Hematopoietic multipotent progenitor cell treated with erythropoietin and hydrocortisone succinate and interleukin-3 and kit ligand, for 4 days (in vitro differentiated cells): ENCODE measurements around the gene ICOSLG.
"Not testable (repeated sequence)": the region's sequence is repeated elsewhere in the genome, so short reads cannot be mapped to it uniquely, and the experiment has no call there.

ENCODE experiments used
- DNase-seq: peaks from one replicate; pipeline ENCODE4 v3.0.0-alpha.2; 2015

The ICOSLG gene, protein sequence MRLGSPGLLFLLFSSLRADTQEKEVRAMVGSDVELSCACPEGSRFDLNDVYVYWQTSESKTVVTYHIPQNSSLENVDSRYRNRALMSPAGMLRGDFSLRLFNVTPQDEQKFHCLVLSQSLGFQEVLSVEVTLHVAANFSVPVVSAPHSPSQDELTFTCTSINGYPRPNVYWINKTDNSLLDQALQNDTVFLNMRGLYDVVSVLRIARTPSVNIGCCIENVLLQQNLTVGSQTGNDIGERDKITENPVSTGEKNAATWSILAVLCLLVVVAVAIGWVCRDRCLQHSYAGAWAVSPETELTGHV

DNA sequence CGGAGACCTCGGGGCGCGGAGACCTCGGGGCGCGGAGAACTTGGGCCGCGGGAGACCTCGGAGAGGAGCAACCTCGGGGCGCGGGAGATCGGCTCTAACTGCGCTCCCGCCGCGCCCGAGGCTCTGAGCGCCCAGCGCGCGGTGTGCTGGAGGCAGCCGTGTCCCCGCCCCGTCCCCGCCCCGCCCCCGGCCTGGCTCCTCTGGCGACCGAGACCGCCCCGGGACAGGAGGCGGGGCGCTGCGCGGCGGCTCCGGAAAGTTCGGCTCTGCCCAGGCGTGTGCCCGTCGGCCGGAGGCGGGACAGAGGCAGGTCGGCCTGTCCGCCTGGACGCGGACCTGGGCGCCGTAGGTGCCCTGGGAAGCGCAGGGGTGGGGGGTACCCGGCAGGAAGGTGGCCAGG is at the start of gene ICOSLG:
TSS of gene ICOSLG (minus strand) at position 102 of the 400 bp plus-strand sequence. CDS start 126 bp downstream, outside the sequence.
- DNase-seq, result not testable (repeated sequence)

DNA sequence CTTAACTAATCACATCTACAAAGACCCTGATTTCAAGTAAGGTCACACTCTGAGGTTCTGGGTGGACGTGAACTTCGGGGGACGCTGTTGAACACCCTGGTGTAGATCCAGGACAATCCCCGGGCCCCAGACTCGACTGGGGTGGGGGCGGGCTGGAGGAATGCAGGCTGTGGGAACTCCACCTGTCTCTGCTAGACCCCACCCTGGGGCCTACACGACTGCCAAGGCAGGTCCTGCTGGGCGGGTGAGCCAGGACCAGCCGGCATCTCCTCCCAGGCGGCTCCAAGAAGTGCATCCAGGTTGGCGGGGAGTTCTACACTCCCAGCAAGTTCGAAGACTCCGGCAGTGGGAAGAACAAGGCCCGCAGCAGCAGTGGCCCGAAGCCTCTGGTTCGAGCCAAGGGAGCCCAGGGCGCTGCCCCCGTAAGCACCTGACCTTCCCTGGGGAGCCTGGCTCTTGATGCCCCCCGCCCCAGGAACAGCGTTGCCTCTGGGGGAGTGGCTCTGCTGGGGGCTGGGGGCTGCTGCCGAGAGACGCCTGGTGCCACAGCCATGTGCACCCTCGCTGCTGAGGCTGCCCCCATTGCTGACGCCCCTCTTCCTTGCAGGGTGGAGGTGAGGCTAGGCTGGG is 48.8 kb upstream of the ICOSLG start:
- DNase-seq, result no peak

DNA sequence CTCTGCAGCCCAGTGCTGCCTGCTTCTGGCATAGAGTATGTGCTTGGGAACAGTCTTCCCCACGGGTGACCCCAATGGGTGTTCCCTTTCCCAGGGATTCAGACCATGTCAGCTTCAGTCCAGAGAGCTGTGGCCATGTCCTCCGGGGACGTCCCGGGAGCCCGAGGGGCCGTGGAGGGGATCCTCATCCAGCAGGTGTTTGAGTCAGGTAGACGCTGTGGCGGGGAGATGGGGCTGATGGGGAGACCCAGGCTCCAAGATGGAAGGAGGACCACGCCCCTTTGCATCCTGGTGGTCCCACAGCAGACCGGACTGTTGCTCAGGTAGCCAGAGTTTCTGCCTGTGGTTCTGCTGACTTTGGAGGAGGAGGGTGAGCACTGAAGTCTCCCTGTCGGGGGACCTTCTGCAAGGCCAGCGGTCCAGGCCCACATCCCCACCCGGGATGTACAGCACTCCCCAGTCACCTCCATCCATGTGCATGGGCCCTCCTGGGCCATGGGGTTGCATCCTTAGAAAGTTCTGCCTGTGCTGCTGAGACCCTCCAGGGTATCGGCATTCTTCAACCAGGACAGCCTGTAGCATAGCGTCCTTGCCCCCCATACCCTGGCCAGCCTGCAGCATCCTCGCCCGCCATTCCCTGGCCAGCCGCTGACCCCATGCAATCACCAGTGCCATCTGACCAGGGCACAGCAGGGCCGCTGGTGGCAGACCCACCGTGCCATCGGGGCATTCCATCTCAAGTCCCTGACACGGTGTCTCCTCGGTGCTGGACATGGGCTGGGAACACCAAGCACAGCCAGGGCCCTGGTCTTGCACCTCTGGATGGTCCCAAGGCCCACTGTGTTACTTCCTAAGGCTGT is 47.7 kb upstream of the ICOSLG start:
- DNase-seq, result no peak

DNA sequence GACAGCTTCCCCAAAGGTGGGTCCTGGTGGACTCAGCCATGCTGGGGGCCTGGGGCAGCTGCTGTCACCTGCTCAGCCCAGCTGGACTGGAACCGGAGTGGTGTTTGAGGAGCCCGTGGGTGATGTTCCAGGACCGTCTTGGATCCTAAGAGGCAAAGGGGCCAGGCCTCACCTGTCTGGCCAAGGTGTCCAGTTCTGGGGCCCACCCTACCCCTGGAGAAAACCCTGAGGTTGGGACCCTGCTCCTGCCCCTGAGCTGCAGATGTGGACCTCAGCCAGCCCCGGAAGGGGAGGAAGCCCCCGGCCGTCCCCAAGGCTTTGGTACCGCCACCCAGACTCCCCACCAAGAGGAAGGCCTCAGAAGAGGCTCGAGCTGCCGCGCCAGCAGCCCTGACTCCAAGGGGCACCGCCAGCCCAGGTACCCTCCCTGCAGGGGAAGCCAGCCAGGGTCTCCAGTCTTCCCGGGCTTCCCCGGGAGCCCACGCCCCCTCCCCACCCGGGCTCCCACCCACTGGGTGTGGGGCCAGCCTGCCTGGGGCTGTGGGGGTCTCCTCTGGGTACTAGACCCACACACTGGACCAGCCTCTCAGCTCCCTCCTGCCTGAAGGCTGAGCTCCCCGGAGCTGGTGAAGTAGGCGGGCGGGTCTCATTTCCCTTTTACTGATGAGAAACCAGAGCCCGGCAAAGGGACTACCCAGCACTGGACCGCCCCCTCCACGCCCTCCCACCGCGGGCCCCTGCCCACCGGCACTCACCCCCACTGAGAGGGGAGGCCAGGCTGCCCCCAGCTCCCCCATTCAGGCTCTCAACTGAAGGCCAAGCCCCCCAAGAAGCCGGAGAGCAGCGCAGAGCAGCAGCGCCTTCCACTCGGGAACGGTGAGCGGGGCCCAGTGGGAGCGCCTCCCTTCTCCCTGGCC is 46.2 kb upstream of the ICOSLG start:
- DNase-seq, result no peak

DNA sequence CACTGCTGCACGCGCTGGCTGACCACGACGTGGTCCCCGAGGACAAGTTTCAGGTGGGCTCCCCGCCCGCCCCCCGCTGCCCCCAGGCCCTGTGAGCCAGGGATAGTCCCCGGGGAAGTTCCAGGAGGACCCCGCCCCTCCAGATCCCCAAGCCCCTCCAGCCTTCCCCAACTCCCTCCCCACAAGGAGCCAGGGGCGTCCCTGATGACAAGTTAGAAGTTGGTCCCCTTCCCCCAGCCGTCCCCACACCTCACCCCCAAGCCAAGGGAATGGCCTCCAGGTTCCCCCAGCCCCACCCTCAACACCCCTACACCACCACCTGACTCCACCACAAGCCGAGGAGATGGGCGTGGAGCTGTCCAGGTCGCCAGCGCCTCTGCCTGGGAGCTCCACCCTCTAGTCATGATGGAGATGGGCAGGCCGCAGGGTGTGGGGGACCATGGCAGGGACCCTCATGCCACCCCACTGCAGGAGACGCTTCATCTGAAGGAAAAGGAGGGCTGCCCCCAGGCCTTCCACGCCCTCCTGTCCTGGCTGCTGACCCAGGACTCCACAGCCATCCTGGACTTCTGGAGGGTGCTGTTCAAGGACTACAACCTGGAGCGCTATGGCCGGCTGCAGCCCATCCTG is 45.5 kb upstream of the ICOSLG start:
- DNase-seq, result no peak

DNA sequence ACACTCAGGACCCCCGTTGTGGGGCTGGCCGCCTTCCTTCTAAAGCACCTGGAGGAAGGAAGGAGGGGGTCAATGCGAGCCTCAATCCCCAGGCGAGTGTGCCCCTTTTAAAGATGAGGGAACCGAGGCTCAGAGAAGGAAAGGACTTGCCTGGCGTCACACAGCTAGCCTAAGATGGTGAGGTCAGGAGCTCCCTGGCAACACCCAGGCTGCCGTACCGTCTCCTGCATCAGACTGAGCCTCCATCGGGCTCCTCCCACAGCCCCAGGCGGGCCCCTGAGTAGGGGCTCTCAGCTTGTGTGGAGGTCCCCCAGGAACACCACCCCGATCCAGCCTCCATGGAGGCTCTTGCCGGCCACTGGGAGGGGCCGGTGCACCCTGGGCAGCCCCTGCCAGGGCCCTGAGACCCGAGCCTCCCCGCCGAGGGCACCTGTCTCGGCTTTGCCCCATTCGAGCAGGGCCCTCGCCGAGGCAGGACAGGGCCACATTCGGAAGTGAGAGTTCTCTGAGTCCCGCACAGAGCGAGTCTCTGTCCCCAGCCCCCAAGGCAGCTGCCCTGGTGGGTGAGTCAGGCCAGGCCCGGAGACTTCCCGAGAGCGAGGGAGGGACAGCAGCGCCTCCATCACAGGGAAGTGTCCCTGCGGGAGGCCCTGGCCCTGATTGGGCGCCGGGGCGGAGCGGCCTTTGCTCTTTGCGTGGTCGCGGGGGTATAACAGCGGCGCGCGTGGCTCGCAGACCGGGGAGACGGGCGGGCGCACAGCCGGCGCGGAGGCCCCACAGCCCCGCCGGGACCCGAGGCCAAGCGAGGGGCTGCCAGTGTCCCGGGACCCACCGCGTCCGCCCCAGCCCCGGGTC is 44.6 kb upstream of the ICOSLG start, which contains the start of gene AIRE:
TSS of gene AIRE (plus strand) at position 739 of the 855 bp plus-strand sequence. CDS start 131 bp downstream, outside the sequence.
- DNase-seq, result no peak

DNA sequence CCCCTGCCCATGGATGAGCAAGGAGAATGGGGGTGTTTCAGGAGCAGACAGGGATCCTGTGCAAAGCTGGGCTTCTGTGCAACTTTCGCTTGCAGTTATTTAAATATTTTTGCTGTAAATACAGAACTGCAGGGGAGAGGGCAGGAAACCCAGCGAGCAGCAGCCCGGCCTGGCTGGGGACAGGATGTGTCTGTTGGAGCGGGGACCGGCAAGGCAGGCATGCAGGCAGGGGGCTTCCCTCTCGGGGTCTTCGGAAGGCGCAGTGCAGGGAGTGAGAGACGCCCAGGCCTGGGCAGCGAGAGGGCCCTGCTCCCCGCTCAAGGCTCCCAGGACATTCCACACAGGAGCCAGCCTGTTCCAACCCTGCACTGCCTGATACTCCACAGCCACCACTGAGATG is 43.2 kb upstream of the ICOSLG start:
- DNase-seq, result peak; percentile 19

DNA sequence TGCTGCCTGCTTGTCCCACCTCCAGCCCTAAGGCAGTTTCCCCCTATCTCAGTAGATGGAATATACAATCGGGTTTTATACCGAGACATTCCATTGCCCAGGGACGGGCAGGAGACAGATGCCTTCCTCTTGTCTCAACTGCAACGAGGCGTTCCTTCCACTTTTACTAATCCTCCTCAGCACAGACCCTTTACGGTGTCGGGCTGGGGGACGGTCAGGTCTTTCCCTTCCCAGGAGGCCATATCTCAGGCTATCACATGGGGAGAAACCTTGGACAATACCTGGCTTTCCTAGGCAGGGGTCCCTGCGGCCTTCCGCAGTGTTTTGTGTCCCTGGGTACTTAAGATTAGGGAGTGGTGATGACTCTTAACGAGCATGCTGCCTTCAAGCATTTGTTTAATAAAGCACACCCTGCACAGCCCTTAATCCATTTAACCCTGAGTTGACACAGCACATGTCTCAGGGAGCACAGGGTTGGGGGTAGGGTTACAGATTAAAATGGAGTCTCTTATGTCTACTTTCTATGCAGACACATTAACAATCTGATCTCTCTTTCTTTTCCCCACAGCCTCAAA is 42.6 kb upstream of the ICOSLG start:
- not testable (repeated sequence) for DNase-seq

DNA sequence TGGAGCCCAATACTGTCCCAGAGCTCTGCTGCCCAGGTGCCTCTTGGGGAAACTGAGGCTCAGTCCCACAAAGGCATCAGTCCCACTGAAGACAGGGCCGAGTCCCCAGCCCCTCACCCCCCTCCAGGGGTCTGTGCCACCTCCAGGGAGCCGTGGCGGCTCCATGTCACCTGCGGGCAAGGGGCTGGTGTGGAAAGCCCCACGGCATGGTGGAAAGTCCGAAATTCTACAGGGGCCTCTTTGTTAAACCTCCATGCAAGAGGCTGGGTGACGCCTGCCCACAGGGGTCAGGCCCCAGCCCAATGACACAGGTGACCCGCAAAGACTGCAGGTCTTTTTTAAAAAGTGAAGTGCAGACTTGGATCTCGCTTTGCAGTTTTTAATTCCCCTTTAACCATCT is 41.6 kb upstream of the ICOSLG start:
- no peak for DNase-seq

DNA sequence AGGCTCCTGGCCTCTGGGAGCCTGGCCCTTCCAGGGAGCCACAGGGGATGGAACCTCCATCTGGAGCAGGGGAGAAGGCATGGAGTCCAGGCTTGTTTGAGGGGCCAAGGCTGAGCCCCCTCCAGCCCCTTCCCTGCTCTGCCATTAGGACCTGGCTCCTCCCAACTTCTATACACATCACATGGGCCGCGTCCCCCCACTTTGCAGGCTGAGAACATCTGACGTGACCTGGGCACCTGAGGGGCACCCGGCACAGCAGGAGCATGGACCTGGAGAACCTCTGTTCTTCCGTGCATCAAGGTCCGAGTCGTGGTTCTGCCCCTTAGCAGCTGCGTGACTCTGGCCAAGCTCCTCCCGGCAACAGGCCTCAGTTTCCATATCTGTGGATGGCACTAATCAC is 41.1 kb upstream of the ICOSLG start:
- DNase-seq, result no peak

DNA sequence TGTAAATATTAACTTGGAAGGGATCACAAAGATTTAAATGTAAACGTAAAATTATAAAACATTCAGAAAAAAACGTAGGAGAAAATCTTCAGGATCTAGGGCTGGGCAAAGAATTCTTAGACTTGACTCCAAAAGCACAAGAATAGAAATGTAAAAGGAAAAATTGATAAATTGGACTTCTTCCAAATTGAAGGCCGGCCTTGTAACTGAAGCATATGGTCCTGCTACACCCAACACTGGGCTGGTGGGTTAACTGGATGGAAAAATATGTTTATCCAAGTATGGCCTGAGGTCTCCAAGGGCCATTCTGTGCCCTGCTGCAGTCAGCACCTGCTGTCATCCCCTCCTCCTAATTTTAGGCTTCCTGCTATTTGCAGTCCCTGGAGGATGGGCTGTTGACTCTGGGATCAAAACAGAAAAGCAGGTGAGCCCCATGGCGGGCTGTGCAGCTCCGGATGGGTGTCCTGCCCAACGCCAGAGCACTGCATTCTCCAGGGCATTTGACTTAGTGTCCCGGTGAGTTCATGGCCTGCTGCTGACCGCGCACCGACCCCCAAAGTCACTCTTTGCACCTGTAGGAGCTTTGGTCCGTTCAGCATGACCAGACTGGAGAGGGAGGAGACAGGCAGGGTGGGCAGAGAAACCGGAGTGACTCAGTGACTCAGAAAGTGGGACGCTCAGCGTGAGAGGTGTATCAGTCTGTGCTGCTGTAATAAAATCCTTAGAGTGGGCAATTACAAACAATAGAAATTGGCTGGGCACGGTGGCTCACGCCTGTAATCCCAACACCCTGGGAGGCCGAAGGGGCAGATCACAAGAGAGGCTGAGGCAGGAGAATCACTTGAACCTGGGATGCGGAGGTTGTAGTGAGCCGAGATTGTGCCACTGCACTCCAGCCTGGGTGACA is 38.9 kb upstream of the ICOSLG start:
- no peak for DNase-seq

DNA sequence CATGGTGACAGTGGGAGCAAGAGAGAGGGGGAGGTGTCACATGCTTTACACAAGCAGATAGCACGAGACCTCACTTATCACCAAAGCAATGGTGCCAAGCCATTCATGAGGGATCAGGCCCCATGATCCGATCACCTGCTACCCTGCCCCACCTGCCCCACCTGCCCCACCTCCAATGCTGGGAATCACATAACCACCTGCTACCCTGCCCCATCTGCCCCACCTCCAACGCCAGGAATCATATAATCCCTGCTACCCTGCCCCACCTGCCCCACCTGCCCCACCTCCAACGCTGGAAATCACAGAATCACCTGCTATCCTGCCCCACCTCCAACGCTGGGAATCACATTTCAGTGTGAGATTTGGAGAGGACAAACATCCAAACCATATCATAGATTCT is 34.3 kb upstream of the ICOSLG start:
- no peak for DNase-seq

DNA sequence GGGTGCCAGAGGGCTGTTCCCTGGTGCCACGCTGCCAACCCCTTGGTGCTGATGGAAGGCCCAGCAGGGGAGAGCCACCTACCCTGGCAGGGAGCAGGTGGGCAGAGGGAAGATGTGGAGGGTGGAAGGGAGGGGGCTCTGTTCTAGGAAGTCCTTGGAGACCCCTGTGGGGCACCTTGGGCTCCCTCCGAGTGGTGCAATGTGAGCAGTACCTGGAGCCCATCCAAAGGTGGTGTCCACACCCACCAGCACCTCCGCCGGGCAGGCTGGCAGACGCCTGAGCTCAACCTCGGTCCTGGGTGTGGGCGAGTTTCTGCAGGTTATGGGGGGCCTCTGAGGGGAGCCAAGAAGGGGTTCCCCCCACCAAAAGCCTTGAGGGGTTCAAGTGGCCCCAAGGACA is 32.3 kb upstream of the ICOSLG start:
- DNase-seq, result no peak

DNA sequence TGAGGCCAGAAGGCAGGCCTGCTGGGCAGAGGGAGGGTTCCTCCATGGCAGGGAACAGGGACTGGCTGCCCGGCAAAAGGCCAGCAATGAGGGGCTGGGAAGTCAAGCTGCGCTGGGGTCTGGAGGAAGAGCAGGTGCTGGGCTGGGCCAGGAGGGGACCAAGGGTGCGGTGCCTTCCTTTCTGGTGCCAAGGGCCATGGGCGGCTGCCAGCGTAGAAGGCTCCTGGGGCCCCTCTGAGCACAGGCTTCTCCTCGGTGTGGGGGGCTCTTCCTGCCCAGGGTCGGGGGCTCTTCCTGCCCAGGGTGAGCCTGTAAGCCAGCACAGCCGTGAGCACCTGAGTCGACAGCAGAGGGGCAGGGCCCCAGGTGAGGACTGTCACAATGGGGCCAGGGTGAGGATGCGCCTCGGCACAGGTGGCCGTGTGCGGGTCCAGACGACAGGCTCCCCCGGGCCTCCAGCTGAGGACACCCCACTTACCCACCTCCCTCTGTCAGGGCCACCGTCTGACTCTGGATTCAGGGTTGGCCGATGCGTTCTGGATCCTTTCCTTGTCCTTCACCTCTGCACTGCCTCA is 31.6 kb upstream of the ICOSLG start:
- no peak for DNase-seq

DNA sequence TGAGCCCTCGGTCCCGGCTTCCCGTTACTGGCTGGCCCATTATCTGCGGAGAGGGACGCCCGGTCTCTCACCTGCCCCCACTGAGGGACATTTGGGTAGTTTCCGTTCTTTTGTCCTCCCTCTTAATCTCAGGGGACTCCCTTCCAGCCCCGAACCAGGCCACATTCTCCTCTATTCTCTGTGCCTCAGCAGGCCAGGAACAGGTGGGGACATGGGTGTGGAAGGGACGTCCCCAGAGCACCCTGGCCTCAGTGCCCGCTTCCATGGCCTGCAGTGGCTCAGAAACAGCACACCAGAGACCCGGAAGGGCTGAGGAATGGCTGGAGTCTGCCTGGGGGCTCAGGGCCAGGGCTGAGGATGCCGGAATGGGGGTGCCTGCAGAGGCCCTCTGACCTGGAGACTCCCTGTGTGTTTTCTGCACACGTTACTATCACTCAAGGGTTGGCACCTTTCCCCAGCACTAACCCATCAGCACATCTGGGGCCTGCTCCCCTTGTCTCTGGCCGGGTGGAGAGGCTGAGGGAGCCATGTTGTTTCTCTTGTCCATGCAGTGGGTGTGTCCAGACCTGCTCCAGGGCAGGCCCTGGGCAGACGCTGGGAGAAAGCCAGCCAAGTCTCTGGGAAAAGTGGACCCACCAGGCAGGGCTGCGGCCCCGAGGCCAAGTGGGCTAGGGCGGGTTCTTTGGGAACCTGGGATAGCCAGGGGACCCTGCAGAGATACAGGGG is 31.0 kb upstream of the ICOSLG start:
- no peak for DNase-seq

DNA sequence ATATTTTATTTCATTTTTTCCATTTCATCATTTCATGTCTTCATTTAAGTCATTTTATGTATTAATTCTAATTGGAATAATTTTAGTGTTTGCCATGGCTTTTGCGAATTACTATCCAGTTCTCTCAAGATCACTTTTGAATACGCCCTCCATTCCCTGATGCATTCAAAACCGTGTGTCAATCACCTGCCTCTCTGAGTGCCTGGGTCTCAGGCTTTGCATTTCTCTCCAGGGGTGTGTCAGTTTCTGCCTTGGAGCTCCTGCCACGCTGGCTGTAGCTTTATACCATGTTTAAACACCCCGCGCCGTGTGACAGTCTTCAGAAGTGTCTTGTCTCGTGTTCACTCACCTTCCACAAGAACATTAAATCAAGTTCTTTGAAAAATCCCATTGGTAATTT is 28.3 kb upstream of the ICOSLG start:
- no peak for DNase-seq

DNA sequence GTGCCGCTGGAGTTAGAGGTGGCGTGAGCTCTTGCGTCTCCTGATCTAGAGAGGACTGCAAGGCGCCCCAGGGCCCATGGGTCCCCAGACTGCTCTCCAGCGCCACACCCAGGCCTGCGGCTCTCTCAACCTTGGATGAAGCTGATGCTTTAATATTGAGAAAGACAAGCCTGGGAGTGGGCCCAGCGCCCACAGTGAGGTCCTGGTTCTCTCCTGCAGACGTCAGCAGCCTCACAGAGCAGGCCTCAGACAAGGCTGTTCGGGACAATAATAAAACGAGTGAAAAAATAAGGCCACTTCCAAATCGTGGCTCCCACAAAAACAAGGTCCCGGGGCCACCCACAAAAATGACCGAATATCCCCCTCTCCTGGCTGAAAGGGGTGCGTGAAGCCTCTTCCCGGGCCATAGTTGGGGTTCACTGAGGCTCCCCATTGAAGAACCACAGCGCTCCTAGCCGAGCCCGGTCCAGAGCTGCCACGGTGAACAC is 27.0 kb upstream of the ICOSLG start:
- DNase-seq, result peak; percentile 54

DNA sequence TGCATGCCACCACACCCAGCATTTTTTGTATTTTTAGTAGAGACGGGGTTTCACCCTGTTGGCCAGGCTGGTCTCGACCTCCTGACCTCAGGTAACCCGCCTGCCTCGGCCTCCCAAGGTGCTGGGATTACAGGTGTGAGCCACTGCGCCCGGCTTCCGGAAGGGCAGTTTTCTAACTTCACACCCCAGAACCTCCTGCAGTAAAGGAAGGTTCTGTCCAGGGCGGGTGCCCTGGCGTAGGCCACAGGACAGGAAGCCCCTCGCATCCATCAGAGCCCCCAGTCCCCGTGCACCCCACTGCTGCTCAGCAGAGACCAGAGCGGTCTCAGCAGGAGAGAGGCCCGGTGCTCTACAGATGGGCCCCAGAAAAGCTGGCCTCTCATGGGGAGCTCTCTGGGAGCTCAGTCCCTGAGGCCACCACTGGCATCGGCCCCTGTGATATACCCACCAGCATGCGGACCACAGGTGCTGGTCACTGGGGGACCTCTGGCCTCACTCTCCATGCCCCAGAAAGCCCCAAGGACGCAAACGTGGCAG is 25.1 kb upstream of the ICOSLG start:
- DNase-seq, result no peak
